Measurements from ENCODE around the gene ARHGEF7.

Gene ARHGEF7

GRCh38 chr13:111245576-111246384, 130.7 kb downstream of the ARHGEF7 start:
- TF ChIP-seq CTCF (IDR thresholded peaks at IDR 0.05; ENCODE audit: extremely low read depth, missing control alignments), result no peak
- DNase-seq (ENCODE audit: low spot score), result no peak

- DNase-seq (ENCODE audit: low spot score), result no peak
- TF ChIP-seq CTCF (IDR thresholded peaks at IDR 0.05; ENCODE audit: extremely low read depth, missing control alignments), result no peak
These were observed 132.4 kb downstream of the ARHGEF7 start for GRCh38 chr13:111247552-111247951.

- no peak for TF ChIP-seq CTCF (IDR thresholded peaks at IDR 0.05; ENCODE audit: extremely low read depth, missing control alignments)
- no peak for DNase-seq (ENCODE audit: low spot score)
These were observed 133.7 kb downstream of the ARHGEF7 start for GRCh38 chr13:111248822-111249221.

- DNase-seq (ENCODE audit: low spot score), result no peak
These were observed 134.7 kb downstream of the ARHGEF7 start for GRCh38 chr13:111249637-111250360.

GRCh38 chr13:111251646-111252445, 136.7 kb downstream of the ARHGEF7 start:
- DNase-seq (ENCODE audit: low spot score), result no peak
- TF ChIP-seq CTCF (IDR thresholded peaks at IDR 0.05; ENCODE audit: extremely low read depth, missing control alignments), result no peak

More at GRCh38 chr13:111249637-111250360, 134.7 kb downstream of the ARHGEF7 start:
- TF ChIP-seq CTCF (IDR thresholded peaks at IDR 0.05; ENCODE audit: extremely low read depth, missing control alignments), result no peak

GRCh38 chr13:111252446-111253364, 137.6 kb downstream of the ARHGEF7 start:
- TF ChIP-seq CTCF (IDR thresholded peaks at IDR 0.05; ENCODE audit: extremely low read depth, missing control alignments), result no peak
- DNase-seq (ENCODE audit: low spot score), result no peak
